Renal cortical epithelial cell (primary cell): Measurements from ENCODE around the gene BLACAT1. TPM values are rescaled to one million over a fixed set of nuclear protein-coding genes. Genes with fewer than 3 reads are reported as not detected.
"Not testable (repeated sequence)": the region's sequence is repeated elsewhere in the genome, so short reads cannot be mapped to it uniquely, and the experiment has no call there.

ENCODE experiments used
- DNase-seq: peaks from one replicate; pipeline ENCODE4 v3.0.0-alpha.2; 2011; ENCODE audit warnings: low read depth
- total RNA-seq: library from RNA; depleted of rRNA; stranded (reverse); fragments of >200 nt; gene quantifications from 2 replicates; pipeline ENCODE4 v1.2.3, GENCODE V29; 2014

BLACAT1 gene
- total RNA-seq, 1 donor from 2014 or later: 0.65 TPM

DNA sequence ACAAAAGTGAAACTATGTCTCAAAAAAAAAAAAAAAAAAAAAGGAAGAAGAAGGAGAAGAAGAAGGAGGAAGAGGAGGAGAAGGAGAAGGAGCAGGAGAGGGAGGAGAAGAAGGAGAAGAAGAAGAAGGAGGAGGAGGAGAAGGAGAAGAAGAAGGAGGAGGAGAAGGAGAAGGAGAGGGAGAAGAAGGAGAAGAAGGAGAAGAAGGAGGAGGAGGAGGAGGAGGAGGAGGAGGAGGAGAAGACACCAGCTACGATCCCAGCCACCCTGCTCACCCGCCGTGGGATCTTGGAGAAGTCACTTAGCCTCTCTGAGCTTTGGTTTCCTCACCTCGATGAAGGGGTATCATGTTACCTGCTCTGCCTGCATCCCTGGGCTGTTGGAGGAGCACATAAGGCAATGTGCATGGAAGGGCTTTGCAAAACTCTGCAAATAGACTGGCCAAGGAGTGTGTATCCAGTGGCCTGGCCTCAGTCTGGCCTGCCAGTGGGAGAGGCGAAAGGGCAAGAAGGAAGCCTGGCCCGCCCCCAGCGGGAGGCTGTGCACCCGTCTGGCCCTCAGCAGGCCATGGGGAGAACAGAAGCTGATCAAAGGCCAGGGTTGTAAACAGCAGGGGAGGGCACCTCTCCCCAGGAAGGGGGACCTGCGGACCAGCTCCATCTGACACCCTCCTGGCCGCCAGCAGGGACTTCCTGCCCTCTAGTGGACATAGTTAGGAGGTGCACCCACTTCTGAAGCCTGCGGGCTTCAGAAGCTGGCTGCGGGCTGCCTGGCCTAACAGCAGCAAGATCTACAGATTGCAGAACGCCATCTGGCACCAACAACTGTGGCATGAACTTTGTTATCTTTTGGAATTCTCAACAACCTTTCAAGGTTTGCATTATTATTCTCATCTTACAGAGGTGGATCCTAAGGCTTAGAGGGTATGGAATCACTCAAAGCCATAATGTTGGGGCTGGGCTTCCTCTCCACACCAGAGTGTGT, 29.4 kb upstream of the BLACAT1 start:
- peak; percentile 49 for DNase-seq

DNA sequence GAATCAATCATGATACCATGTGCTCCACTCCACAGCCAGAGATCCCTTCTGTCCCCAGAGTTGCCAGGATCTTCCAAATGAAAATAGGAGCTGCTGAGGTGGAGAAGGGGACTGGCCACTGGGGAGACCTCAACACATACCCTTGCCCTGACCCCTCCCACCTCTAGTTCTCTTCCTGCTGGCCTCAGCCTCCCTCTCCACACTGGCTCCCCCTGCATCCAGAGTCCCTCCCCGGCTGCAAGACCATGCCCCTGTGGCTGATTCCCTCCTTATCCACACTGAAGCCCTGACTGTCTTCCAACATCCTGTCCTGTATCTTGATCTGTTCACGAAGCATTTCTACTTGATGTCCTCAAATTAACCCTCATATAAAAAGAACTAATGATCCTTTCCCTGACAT, 27.5 kb upstream of the BLACAT1 start:
- no peak for DNase-seq

DNA sequence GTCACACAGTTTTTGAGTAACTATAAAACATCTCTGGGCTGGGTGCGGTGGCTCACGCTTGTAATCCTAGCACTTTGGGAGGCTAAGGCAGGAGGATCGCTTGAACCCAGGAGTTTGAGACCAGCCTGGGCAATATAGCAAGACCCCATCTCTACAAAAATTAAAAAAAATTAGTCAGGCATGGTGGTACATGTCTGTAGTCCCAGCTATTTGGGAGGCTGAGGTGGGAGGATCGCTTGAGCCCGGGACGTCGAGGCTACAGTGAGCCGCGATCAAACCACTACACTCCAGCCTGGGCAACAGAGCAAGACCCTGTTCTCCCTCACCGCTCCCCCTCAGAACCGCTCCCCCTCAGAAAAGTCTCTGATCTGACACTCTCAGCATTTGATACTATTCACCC, 26.7 kb upstream of the BLACAT1 start:
- DNase-seq: not testable (repeated sequence)

DNA sequence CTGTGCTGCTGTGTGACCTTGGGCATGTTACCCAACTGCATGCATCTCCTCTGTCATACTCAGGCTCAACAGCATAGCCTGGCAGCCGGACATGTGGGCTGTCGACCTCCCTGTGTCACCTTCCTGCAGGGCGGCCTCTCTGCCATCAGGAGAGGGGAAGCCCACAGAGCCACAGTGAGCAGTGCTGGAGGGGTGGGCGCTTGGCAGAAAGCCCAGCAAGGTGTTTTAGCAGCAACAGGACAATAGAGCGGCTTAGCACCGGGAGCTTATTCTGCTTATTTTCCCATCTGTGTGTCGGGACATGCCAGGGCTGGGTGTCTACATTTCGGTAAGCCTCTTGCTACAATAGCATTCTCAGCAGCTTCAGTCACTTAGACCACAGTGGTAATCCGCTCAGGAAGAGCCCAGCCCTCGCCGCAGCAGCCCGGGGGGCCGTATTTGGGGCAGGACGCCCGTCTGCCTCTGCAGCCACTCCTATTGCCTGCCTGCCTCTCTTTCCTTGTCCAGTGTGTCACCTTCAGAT, 25.8 kb upstream of the BLACAT1 start:
- DNase-seq: no peak

DNA sequence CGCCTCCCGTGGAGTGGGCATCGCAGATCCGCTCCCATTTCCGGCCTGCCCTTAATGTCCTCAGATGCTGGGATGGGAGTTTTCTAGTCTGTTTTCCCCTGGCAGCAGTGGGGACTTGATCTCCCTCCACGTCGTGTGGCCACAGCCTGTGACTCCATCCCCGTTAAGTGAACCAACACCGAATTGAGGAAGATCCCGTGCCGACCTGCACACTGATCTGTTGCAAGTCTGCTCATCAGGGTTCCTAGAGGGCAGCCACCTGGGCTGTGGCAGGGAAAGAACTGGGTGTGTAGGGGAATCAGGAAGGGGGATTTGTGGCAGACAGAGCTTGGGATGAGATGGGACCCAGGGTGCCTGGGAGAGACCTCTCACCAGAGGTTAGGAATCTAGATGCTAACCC, 25.4 kb upstream of the BLACAT1 start:
- no peak for DNase-seq

DNA sequence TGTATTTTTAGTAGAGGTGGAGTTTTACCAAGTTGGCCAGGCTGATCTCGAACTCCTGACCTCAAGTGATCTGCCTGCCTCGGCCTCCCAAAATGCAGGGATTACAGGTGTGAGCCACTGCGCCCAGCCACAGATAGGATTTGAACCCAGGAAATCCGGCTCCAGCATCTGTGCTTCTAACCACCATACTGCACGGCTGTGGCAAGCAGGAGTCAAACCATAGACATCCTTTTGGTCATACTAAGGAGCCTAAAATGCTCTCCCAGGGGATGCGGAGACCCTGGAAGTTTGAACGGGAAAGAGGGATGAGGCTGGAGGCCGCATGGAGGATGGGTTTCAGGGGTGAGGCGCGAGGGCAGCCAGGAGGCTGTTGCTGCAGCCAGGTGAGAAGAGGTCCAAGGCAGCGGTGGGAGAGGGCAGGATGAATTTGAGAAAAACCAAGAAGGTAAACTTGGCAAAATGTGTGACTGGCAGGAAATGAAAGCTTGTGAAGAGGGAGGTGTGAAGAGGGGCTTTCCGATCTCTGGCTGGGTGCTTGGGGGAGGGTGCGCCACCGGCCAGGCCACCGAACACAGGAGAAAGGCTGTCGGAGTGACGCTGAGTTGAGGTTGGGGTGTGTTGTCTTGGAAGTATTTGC, 24.6 kb upstream of the BLACAT1 start:
- no peak for DNase-seq

DNA sequence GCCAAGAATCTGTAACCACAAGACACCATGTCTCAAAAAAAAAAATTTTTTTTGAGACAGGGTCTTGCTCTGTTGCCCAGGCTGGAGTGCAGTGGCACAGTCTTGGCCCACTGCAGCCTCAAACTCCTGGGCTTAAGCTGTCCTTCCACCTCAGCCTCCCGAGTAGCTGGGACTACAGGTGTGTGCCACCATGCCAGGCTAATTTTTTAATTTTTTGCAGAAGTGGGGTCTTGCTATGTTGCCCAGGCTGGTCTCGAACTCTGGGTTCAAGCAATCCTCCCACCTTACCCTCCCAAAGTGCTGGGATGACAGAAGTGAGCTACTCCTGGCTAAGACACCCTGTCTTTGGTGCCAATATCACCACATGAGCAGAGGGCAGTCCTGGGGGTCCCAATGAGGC, 23.1 kb upstream of the BLACAT1 start:
- DNase-seq: not testable (repeated sequence)

DNA sequence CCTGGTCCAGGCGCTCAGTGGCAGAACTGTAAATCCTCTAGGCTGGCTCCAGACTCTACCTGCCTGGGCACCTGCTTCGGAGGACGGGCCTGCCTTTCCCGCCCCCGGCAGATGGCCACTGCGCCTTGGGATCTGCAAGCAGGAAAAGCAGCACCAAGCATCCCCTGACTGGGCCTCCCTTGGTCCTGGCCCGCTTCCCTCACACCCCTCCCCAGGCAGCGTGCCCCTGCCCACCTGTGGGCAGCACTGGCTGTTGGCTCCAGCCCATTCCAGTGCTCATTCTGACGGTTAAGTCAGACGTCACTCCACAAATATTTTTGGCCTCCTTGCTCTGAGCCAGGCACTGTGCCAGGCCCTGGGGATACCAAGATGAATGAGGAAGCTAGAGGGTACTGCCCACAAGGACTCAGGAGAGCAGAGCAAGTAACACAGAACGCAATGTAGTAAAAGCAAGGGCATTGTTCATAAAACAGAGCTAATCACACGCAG, 22.0 kb upstream of the BLACAT1 start:
- peak; percentile 97 for DNase-seq

DNA sequence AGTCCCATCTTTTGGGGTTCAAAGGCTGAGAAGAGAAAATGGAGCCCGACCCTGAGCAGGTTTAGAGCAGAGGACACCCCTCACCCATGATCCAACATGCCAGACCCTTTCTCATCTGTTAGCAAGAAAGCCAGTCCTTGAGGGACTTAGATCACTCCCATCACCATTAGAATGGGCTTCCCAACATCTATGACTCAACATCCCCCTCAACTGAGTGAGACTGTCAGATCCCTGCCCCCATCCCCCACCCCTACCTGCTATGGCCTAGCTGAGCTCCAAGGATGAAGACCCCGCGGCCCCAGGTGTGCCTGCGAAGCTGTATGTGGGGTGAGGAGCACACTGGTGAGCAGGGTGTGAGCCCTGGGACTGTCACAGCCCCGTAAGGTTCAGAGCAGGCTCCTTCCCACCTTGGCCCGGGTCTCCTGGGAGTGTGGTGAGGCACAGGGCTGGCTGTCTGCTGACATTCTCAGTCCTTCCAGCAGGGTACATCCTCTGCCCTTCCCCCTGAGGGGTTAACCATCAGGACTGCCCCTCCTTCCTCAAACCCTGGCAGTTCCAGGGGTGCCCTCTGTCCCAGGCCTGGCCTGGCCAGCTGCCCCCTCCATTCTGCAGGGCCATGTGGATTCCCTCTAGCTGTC, 21.4 kb upstream of the BLACAT1 start:
- no peak for DNase-seq

DNA sequence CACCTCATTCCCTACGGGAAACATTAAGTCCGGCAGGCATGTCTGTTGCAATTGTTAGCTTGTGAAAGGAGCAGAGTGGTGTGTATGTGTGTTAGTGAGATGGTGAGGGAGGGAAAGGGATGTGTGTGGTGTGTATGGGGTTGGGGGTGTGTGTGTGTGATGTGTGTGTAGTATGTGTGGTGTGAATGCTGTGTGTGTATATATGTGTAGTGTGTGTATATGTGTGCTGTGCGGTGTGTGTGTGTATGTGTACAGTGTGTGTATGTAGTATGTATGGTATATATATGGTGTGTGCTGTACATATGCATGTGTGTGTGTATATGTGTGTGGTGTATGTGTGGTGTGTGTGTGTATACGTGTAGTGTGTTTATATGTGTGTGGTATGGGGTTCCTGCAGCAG, 20.8 kb upstream of the BLACAT1 start:
- DNase-seq: no peak

DNA sequence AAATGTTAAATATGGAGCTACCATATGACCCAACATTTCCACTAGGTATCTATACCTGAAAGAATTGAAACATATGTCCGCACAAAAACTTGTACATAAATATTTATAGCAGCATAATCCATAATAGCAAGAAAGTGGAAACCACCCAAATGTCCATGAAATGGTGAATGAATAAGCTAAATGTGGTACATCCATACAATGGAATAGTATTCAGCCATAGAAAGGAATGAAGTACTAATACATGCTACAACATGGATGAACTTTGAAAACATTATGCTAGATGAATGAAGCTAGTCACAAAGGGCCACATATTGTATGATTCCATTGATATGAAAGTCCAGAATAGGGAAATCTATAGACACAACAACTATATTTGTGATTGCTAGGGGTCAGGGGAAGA, 20.0 kb upstream of the BLACAT1 start:
- DNase-seq: no peak

DNA sequence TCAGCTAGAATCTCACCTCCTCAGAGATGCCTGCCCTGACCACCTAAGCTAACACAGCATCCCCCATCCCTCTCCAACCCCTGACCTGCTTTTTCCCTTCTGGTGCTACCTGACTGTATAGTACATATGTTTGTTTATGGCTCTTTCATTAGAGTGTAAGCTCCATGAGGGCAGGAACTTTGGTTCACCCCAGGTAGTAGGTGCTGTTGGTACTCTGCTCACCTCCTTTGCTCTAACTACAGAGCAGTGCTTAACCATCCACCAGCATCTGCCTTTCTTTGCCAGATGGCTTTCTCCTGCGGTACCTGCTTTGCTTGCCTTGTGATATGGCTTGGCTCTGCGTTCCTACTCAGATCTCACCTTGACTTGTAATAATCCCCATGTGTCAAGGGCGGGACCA, 18.7 kb upstream of the BLACAT1 start:
- DNase-seq: no peak

DNA sequence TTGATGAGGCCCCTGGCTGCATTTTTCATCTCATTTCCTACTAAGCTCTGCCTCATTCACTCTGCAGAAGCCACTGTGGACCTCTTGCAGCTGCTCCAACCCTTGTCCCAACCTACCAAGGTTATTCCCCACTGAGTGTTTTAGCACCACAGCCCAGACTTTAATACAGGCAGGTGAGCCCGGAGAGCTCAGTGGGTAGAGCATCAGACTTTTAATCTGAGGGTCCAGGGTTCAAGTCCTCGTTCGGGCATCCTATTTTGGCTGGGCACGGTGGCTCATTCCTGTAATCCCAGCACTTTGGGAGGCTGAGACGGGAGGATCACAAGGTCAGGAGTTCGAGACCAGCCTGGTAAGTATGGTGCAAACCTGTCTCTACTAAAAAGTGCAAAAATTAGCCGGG, 18.1 kb upstream of the BLACAT1 start:
- DNase-seq: no peak

DNA sequence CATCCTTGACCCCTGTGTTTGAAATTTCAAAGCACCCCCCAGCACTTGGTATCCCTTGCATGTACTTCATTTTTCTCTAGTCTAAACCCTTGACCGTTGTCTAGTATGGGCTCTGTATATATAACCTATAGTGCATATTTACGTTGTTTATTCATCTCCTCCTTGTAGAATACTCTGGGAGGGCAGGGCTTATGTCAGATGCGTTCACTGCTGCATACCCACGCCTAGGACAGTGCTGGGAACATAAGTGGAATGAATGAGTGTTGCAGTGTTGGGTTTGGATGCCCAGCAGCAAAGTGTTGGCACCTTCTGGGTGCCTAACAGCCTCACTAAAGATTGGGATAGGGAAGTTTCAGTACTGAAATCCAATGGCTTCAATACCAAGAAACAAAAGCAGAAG, 17.6 kb upstream of the BLACAT1 start:
- no peak for DNase-seq

DNA sequence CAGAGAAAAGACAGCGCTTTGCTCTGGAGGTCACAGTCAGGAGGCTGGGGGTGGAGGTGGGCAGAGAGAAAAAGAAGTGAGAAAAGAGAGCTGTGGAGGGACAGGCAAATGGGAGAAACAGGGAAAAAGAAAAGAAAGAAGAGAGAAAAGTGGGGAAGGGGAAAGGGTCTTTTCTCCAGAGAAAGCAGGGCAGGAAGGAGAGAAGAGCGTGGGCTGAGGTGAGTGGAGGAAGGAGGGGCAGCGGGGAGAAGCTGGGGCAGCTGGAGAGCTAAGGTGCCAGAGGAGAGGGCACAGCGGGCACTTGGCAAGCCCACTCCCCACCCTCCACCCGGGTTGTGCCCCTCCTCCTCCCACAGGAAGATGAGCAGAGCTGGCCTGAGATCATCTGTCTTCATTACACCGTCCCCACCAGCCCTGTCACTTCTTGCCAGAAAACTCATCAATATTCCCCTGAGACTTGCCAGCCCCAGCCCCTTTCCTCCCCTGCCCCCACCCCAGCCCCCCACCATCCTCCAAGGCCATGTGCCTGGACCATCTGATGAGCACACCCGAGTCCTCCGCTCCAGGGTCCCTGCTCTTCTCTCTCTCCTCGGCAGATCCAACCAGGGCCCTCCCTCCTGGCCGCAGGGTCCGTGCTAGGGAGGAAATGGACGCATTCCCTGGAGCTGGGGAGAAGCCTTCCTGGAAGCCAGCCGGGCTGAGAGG, 17.0 kb upstream of the BLACAT1 start:
- no peak for DNase-seq

DNA sequence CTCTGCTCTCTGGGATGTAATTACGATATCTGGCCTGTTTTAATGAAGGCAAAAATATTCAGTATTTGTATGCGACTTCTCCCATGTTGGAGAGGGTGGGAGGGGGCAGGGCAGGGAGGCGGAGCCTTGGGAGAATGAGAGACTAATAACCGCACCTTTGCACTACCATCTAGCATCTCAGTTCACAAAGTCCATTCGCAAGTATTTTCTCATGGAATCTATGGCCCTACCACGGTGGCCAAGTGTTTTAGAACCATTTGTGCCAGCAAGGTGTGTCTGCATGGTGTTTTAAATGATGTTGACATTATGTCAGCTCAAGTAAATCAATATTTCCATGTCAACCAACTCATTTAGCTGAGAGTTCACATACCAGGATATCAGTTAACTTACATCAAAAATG, 14.3 kb upstream of the BLACAT1 start:
- no peak for DNase-seq

DNA sequence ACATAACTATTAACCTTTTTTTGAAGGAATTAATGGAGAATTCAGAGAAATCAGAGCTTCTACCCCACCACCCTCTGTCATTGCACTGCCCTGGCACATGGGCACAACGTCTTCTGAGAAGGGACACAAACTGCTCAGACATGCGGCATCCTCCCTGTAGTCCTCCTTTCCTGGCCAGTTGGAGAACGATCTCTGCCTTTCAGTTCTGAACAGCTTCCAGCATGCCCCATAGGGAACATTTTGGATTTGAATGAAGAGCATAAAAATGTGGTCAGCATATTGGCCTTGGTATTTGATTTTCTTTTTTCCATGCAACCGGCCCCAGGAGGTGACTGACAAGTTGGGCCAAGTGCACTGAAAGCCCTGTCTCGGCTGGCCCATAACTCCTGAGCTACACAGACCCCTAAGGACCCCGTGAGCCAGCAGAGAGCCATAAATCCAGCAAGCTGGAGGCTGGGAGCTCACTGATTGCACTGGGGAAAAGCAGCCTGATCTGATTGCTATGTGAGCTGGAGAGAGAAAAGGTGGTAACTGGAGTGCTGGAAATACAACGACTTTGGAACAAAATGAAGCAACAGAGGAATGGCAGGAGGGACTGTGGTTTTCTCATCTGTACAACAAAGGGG, 10.9 kb upstream of the BLACAT1 start:
- no peak for DNase-seq

DNA sequence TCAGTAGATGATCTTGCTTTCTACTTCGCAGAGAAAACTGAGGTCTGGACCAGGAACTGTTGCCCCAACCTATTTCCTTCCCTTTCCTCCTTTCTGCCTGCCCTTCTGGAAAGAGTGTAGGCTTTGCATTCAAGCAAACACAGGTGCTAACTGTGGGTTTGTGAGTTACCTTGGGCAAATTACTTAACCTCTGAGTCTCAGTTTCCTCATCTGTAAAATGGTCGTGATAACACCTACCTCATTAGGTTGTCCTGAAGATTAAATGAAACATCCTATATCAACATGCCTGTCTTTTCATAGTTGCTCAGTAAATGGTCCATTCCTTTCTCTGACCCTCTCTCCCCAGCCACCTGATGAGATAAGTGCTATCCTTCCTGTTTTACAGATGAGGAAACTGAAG, 9.5 kb upstream of the BLACAT1 start:
- no peak for DNase-seq

DNA sequence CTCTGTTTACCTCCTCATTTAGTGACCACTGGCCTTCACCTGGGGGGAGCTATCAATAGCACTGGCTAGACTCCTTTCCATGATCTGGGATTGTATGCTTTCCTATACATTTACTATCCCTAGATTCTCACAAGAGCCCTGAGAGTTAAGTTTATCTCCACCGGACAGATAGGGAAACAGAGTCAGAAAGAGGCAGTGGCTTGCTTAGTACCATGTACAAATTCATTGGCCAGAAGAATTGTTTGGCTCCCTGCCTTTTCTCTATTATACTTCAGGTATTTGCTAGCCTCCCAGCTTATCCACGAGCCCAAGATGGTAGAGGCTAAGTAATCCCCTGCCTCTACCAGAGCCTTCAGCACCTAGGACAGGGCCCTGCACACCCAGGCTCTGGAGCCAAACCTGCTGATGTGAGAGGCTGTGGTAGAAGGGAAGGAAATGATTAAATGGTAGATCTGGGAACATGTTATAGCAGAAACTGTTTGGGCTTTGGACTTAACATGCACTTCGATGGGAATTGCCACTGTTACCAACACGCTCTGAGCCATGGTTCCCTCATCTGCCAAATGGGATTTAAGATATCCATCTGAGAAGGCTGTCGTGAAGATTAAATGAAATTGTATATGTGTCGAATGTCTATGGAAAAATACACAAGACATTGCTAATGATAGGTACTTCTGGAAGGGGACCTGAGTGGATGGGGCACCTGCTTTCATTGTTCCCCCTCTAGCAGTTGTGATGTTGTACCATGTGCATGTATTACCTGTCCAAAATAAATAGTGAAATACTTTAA, 3.1 kb upstream of the BLACAT1 start:
- DNase-seq: peak; percentile 58
